HepG2 (cell line): ENCODE measurements around the gene MIA2. TPM values are rescaled to one million over a fixed set of nuclear protein-coding genes. Genes with fewer than 3 reads are reported as not detected.

Experiments used
- ATF1 ChIP-seq: IDR thresholded peaks from 2 replicates; pipeline ENCODE4 v1.6.1; 2016; ENCODE audit warnings: mild to moderate bottlenecking, control low read depth
- FOSL1 ChIP-seq: sonication (generic); formaldehyde crosslinking; IDR thresholded peaks from 2 replicates; pipeline ENCODE4 v1.9.0; 2021; ENCODE audit warnings: missing genetic modification reagents, borderline replicate concordance
- FOXO4 ChIP-seq: sonication (generic); formaldehyde crosslinking; conservative IDR thresholded peaks from 2 replicates; pipeline ENCODE4 v1.8.1; 2023; ENCODE audit warnings: missing genetic modification reagents
- HHEX ChIP-seq: IDR thresholded peaks from 2 replicates; pipeline ENCODE4 v1.6.1; 2016; ENCODE audit warnings: control low read depth
- HNRNPUL1 ChIP-seq: fragments of 200-400 bp; formaldehyde crosslinking; IDR thresholded peaks from 2 replicates; pipeline ENCODE4 v1.6.1; 2017; ENCODE audit warnings: low read depth, mild to moderate bottlenecking, low read length, moderate library complexity
- HOXA9 ChIP-seq: sonication (generic); formaldehyde crosslinking; IDR thresholded peaks from 2 replicates; pipeline ENCODE4 v1.8.1; 2022; ENCODE audit warnings: missing genetic modification reagents, mild to moderate bottlenecking, moderate library complexity, borderline replicate concordance
- IKZF5 ChIP-seq: IDR thresholded peaks from 2 replicates; pipeline ENCODE4 v1.6.1; 2018; ENCODE audit warnings: missing genetic modification reagents, mild to moderate bottlenecking, missing compliant biosample characterization
- JUNB ChIP-seq: sonication (generic); formaldehyde crosslinking; IDR thresholded peaks from 2 replicates; pipeline ENCODE4 v1.8.0; 2022; ENCODE audit warnings: missing genetic modification reagents, mild to moderate bottlenecking, borderline replicate concordance
- KLF6 ChIP-seq: IDR thresholded peaks from 2 replicates; pipeline ENCODE4 v1.8.0; 2016; ENCODE audit warnings: missing biosample characterization, missing genetic modification reagents
- POLR2AphosphoS5 ChIP-seq: IDR thresholded peaks from 2 replicates; pipeline ENCODE4 v1.6.1; 2012; ENCODE audit warnings: low read depth, low read length
- RAD21 ChIP-seq: fragments of 450-650 bp; formaldehyde crosslinking; IDR thresholded peaks from 2 replicates; pipeline ENCODE4 v1.5.0; 2020; ENCODE audit warnings: mild to moderate bottlenecking
- SIX1 ChIP-seq: sonication (generic); formaldehyde crosslinking; IDR thresholded peaks from 2 replicates; pipeline ENCODE4 v1.4.0; 2020; ENCODE audit warnings: missing genetic modification reagents, borderline replicate concordance
- SMARCE1 ChIP-seq: fragments of 450-650 bp; IDR thresholded peaks from 2 replicates; pipeline ENCODE4 v1.6.1; 2017; ENCODE audit warnings: borderline replicate concordance
- SOX6 ChIP-seq, 2 experiments: fragments of 450-650 bp in 1 of 2; sonication (generic) in 1 of 2; formaldehyde crosslinking in 1 of 2; IDR thresholded peaks; 2 replicates each; pipeline versions ENCODE4 v1.4.0 to v1.6.1; 2017 to 2020; ENCODE audit warnings: antibody characterized with exemption in 1 of 2, mild to moderate bottlenecking in 1 of 2, missing genetic modification reagents in 1 of 2
- TFDP1 ChIP-seq: IDR thresholded peaks from 2 replicates; pipeline ENCODE4 v1.6.1; 2016; ENCODE audit warnings: missing compliant biosample characterization, missing genetic modification reagents, borderline replicate concordance
- ZBTB25 ChIP-seq: IDR thresholded peaks from 2 replicates; pipeline ENCODE4 v1.6.1; 2018; ENCODE audit warnings: missing genetic modification reagents
- ZBTB7B ChIP-seq: sonication (generic); formaldehyde crosslinking; IDR thresholded peaks from 2 replicates; pipeline ENCODE4 v1.4.0; 2020; ENCODE audit warnings: missing genetic modification reagents
- ZFP37 ChIP-seq: sonication (generic); formaldehyde crosslinking; IDR thresholded peaks from 2 replicates; pipeline ENCODE4 v1.4.0; 2020; ENCODE audit warnings: missing genetic modification reagents, borderline replicate concordance
- ZKSCAN8 ChIP-seq: IDR thresholded peaks from 2 replicates; pipeline ENCODE4 v1.6.1; 2016; ENCODE audit warnings: borderline replicate concordance, missing genetic modification reagents, missing compliant biosample characterization
- ZNF549 ChIP-seq: sonication (generic); formaldehyde crosslinking; IDR thresholded peaks from 2 replicates; pipeline ENCODE4 v1.5.0; 2020; ENCODE audit warnings: missing genetic modification reagents
- ZNF639 ChIP-seq: conservative IDR thresholded peaks from 2 replicates; pipeline ENCODE4 v1.6.1; 2018; ENCODE audit warnings: missing genetic modification reagents
- ZNF768 ChIP-seq: sonication (generic); formaldehyde crosslinking; IDR thresholded peaks from 2 replicates; pipeline ENCODE4 v1.4.0; 2020; ENCODE audit warnings: missing genetic modification reagents
- ZNF784 ChIP-seq: sonication (generic); formaldehyde crosslinking; IDR thresholded peaks from 2 replicates; pipeline ENCODE4 v1.5.1; 2020; ENCODE audit warnings: missing genetic modification reagents, mild to moderate bottlenecking, borderline replicate concordance
- polyA plus RNA-seq, 8 experiments: library from polyadenylated mRNA; depleted of rRNA in 3 of 8; stranded (reverse) in 7 of 8; unstranded in 1 of 8; fragments of >200 nt; fragmentation: Illumina TruSeq in 4 of 8; extraction: Trizol in 4 of 8; gene quantifications; 2 replicates each; pipeline versions ENCODE4 v1.2.1 to v1.2.3, GENCODE V29; 2011 to 2016; ENCODE audit warnings: low read depth in 4 of 8, missing spikeins in 1 of 8, mixed read lengths in 1 of 8; ENCODE audit not compliant: insufficient read depth in 1 of 8
- total RNA-seq, 5 experiments: library from RNA; depleted of rRNA; stranded (reverse); fragments of >200 nt; fragmentation: Illumina TruSeq; extraction: Trizol; gene quantifications; 2 replicates each; pipeline ENCODE4 v1.2.3, GENCODE V29; 2016; ENCODE audit warnings: low read depth in 1 of 5

The MIA2 gene
- total and polyA plus RNA-seq, 2 of the 13 experiments (the other 11 are each of a cell fraction or from before 2014, with no cell fraction given) = 134 to 158 TPM

GRCh38 chr14:39232554-39233415, 930 bp upstream of the MIA2 start (continued):
- no peak for TF ChIP-seq FOXO4 (CRISPR knock-in tag)
- peak; percentile 77 for TF ChIP-seq ZBTB7B
- no peak; the same call in 1 of the 2 replicates for TF ChIP-seq HNRNPUL1
- TF ChIP-seq ATF1 (CRISPR knock-in tag) = no peak
- peak; percentile 91 for TF ChIP-seq ZKSCAN8 (CRISPR knock-in tag)
- TF ChIP-seq HHEX (CRISPR knock-in tag) = no peak
- no peak for TF ChIP-seq ZNF768 (CRISPR knock-in tag)
- no peak for TF ChIP-seq POLR2AphosphoS5
- no peak for TF ChIP-seq SIX1 (CRISPR knock-in tag)
- TF ChIP-seq ZNF639 = peak; percentile 41; the same call in 1 of the 2 replicates
- 0 out of 2 replicates have a peak, but pooled peaks have one; percentile 19 for TF ChIP-seq TFDP1 (CRISPR knock-in tag)
- TF ChIP-seq JUNB (CRISPR knock-in tag) = no peak
- TF ChIP-seq FOSL1 (CRISPR knock-in tag) = peak; percentile 70; the same call in 1 of the 2 replicates
- no peak for TF ChIP-seq SMARCE1
- TF ChIP-seq ZFP37 (CRISPR knock-in tag) = no peak
- no peak for TF ChIP-seq KLF6 (CRISPR knock-in tag)
- TF ChIP-seq HOXA9 (CRISPR knock-in tag) = no peak
- 0 out of 2 replicates have a peak, but pooled peaks have one; percentile 39 for TF ChIP-seq ZBTB25 (CRISPR knock-in tag)
- TF ChIP-seq IKZF5 = peak; percentile 73; the same call in 1 of the 2 replicates
- TF ChIP-seq ZNF549 (CRISPR knock-in tag) = peak; percentile 82; the same call in 1 of the 2 replicates
- peak; percentile 44 for TF ChIP-seq RAD21
- TF ChIP-seq ZNF784 = no peak
- TF ChIP-seq SOX6 (IDR thresholded peaks at IDR 0.05) = no peak
- TF ChIP-seq SOX6 (CRISPR knock-in tag; IDR thresholded peaks at IDR 0.05) = peak; percentile 83
